GF-D8 (cell line): ENCODE data around the gene TMEM135.

ENCODE experiments used
- DNase-seq: peaks from one replicate; lab custom pipeline; 2025; lab: John Stamatoyannopoulos, UW

Gene TMEM135

GRCh38 chr11:87353771-87354345, 316.1 kb downstream of the TMEM135 start:
- no peak for DNase-seq

- DNase-seq, result no peak
Observed at GRCh38 chr11:87355596-87355995, 317.9 kb downstream of the TMEM135 start.

GRCh38 chr11:87356428-87356827, 318.7 kb downstream of the TMEM135 start:
- DNase-seq, result no peak

GRCh38 chr11:87358461-87358860, 320.7 kb downstream of the TMEM135 start:
- DNase-seq, result no peak

- DNase-seq, result no peak
Observed at GRCh38 chr11:87359401-87359800, 321.7 kb downstream of the TMEM135 start.

GRCh38 chr11:87361891-87362290, 324.2 kb downstream of the TMEM135 start:
- DNase-seq, result no peak

GRCh38 chr11:87366346-87366745, 328.6 kb downstream of the TMEM135 start:
- DNase-seq, result no peak

- no peak for DNase-seq
Observed at GRCh38 chr11:87366763-87367405, 329.1 kb downstream of the TMEM135 start.

GRCh38 chr11:87368151-87368550, 330.4 kb downstream of the TMEM135 start:
- no peak for DNase-seq

GRCh38 chr11:87368858-87369480, 331.2 kb downstream of the TMEM135 start:
- DNase-seq, result no peak

- no peak for DNase-seq
Observed at GRCh38 chr11:87369888-87370287, 332.2 kb downstream of the TMEM135 start.

GRCh38 chr11:87372065-87372464, 334.3 kb downstream of the TMEM135 start:
- no peak for DNase-seq
